Measurements from ENCODE around the gene DCLK1. TPM values are rescaled to one million over a fixed set of nuclear protein-coding genes. Genes with fewer than 3 reads are reported as not detected.

DCLK1 gene
- total RNA-seq, 4 donors from 2014 or later, result 1.1 to 10.8 (median 6.7) TPM

GRCh38 chr13:35917942-35918645 lies 213.1 kb downstream of the DCLK1 start:
- intact Hi-C loops (cut with DNase I; ENCODE audit: low total_unique reads), result no loop called here
- Histone ChIP-seq H3K4me1 (no peaks in the 10 kb centered on the region), H3K27ac (no peak overlapping the region), H3K4me3 (no peak overlapping the region), H3K9me3 (no peaks in the 10 kb centered on the region), H3K27me3 (no peaks in the 10 kb centered on the region), H3K36me3 (no peaks in the 10 kb centered on the region)
- no peak for TF ChIP-seq EP300 (IDR thresholded peaks at IDR 0.05; ENCODE audit: low read depth)
- TF ChIP-seq POLR2A (IDR thresholded peaks at IDR 0.05), result no peak
- TF ChIP-seq, protein P1, sequence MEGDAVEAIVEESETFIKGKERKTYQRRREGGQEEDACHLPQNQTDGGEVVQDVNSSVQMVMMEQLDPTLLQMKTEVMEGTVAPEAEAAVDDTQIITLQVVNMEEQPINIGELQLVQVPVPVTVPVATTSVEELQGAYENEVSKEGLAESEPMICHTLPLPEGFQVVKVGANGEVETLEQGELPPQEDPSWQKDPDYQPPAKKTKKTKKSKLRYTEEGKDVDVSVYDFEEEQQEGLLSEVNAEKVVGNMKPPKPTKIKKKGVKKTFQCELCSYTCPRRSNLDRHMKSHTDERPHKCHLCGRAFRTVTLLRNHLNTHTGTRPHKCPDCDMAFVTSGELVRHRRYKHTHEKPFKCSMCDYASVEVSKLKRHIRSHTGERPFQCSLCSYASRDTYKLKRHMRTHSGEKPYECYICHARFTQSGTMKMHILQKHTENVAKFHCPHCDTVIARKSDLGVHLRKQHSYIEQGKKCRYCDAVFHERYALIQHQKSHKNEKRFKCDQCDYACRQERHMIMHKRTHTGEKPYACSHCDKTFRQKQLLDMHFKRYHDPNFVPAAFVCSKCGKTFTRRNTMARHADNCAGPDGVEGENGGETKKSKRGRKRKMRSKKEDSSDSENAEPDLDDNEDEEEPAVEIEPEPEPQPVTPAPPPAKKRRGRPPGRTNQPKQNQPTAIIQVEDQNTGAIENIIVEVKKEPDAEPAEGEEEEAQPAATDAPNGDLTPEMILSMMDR (IDR thresholded peaks at IDR 0.05), result no peak
- no peak for TF ChIP-seq POLR2AphosphoS5 (IDR thresholded peaks at IDR 0.05)
- DNase-seq, result no peak
- in situ Hi-C loops (cut with MboI; ENCODE audit: low pct_ligation_motif_present in 1 of 4, low pct_unique_long_range_greater_than_20kb in 1 of 4, low sequenced_read_pairs in 3 of 4), result no loop called here
- 69 to 81% methylated on average over 7 to 8 of the region's 8 CpGs for WGBS, 2 donors (ENCODE audit: low coverage in 1 of 2)

GRCh38 chr13:35917252-35917941 lies 213.8 kb downstream of the DCLK1 start:
- intact Hi-C loops (cut with DNase I; ENCODE audit: low total_unique reads), result no loop called here
- in situ Hi-C loops (cut with MboI; ENCODE audit: low pct_ligation_motif_present in 1 of 4, low pct_unique_long_range_greater_than_20kb in 1 of 4, low sequenced_read_pairs in 3 of 4), result no loop called here
- DNase-seq, result no peak
- TF ChIP-seq EP300 (IDR thresholded peaks at IDR 0.05; ENCODE audit: low read depth), result no peak
- TF ChIP-seq POLR2A (IDR thresholded peaks at IDR 0.05), result no peak
- Histone ChIP-seq H3K27ac (no peak overlapping the region), H3K9me3 (no peaks in the 10 kb centered on the region), H3K27me3 (no peaks in the 10 kb centered on the region), H3K4me3 (no peak overlapping the region), H3K4me1 (no peaks in the 10 kb centered on the region), H3K36me3 (no peaks in the 10 kb centered on the region)
- 58 to 70% methylated on average over 10 to 13 of the region's 13 CpGs for WGBS, 2 donors (ENCODE audit: low coverage in 1 of 2)

- no peak for TF ChIP-seq EP300 (IDR thresholded peaks at IDR 0.05; ENCODE audit: low read depth)
- TF ChIP-seq, protein P1 (IDR thresholded peaks at IDR 0.05), result no peak
- TF ChIP-seq POLR2AphosphoS5 (IDR thresholded peaks at IDR 0.05), result no peak
- no peak for TF ChIP-seq POLR2A (IDR thresholded peaks at IDR 0.05)
Observed at GRCh38 chr13:35916146-35916545, 215.0 kb downstream of the DCLK1 start.

GRCh38 chr13:35914662-35915061 lies 216.5 kb downstream of the DCLK1 start:
- H3K4me3 ChIP-seq, result no peak overlapping the region
- intact Hi-C loops (cut with DNase I; ENCODE audit: low total_unique reads) (no loop called here), in situ Hi-C loops (cut with MboI; ENCODE audit: low pct_ligation_motif_present in 1 of 4, low pct_unique_long_range_greater_than_20kb in 1 of 4, low sequenced_read_pairs in 3 of 4) (no loop called here)
- 42 to 50% methylated on average over 1 of the region's 1 CpG for WGBS, 2 donors (ENCODE audit: low coverage in 1 of 2)
- no peaks in the 10 kb centered on the region for H3K4me1 ChIP-seq
- no peaks in the 10 kb centered on the region for H3K9me3 ChIP-seq
- H3K36me3 ChIP-seq, result no peaks in the 10 kb centered on the region
- no peak for TF ChIP-seq POLR2A (IDR thresholded peaks at IDR 0.05)
- no peaks in the 10 kb centered on the region for H3K27me3 ChIP-seq
- no peak for DNase-seq
- no peak overlapping the region for H3K27ac ChIP-seq

More at GRCh38 chr13:35916146-35916545, 215.0 kb downstream of the DCLK1 start:
- Histone ChIP-seq H3K27ac (no peak overlapping the region), H3K36me3 (no peaks in the 10 kb centered on the region), H3K4me3 (no peak overlapping the region), H3K9me3 (no peaks in the 10 kb centered on the region), H3K4me1 (no peaks in the 10 kb centered on the region), H3K27me3 (no peaks in the 10 kb centered on the region)
- WGBS, 2 donors (ENCODE audit: low coverage in 1 of 2), result 58 to 62% methylated on average over 2 of the region's 2 CpGs
- DNase-seq, result no peak
- in situ Hi-C loops (cut with MboI; ENCODE audit: low pct_ligation_motif_present in 1 of 4, low pct_unique_long_range_greater_than_20kb in 1 of 4, low sequenced_read_pairs in 3 of 4) (no loop called here), intact Hi-C loops (cut with DNase I; ENCODE audit: low total_unique reads) (no loop called here)

GRCh38 chr13:35912841-35913240 lies 218.3 kb downstream of the DCLK1 start:
- Histone ChIP-seq H3K36me3 (no peaks in the 10 kb centered on the region), H3K9me3 (no peaks in the 10 kb centered on the region), H3K4me3 (no peak overlapping the region), H3K27me3 (no peaks in the 10 kb centered on the region), H3K4me1 (no peaks in the 10 kb centered on the region), H3K27ac (no peak overlapping the region)
- 80% methylated on average over 7 of the region's 7 CpGs; no CpG with 5 or more reads in 1 of the 2 donors for WGBS, 2 donors (ENCODE audit: low coverage in 1 of 2)
- in situ Hi-C loops (cut with MboI; ENCODE audit: low pct_ligation_motif_present in 1 of 4, low pct_unique_long_range_greater_than_20kb in 1 of 4, low sequenced_read_pairs in 3 of 4), result no loop called here
- intact Hi-C loops (cut with DNase I; ENCODE audit: low total_unique reads), result no loop called here
- TF ChIP-seq EP300 (IDR thresholded peaks at IDR 0.05; ENCODE audit: low read depth) (no peak), POLR2AphosphoS5 (IDR thresholded peaks at IDR 0.05) (no peak), POLR2A (IDR thresholded peaks at IDR 0.05) (no peak)
- TF ChIP-seq, protein P1 (IDR thresholded peaks at IDR 0.05), result no peak
- no peak for DNase-seq
